ENCODE results near the gene ZNF557.

DNA sequence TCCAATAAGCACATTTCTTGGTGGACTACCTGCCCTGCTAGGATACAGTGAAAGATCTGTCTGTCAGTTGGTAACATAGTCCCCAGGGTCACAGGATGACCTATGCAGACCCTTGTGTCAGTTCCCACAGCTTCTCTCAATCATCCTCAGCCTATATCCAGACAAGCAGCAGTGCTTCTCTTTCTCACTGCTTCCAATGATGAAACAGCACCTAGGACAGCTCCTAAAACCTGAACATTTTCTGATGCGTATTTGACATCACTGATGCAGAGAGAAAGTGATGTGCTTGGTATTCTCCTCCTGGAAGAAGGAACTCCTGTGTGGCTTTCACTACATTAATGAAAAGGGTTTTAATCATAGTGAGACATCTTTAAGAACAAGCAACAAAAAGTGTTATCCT, 43.7 kb downstream of the ZNF557 start:
- TF ChIP-seq, protein P1, sequence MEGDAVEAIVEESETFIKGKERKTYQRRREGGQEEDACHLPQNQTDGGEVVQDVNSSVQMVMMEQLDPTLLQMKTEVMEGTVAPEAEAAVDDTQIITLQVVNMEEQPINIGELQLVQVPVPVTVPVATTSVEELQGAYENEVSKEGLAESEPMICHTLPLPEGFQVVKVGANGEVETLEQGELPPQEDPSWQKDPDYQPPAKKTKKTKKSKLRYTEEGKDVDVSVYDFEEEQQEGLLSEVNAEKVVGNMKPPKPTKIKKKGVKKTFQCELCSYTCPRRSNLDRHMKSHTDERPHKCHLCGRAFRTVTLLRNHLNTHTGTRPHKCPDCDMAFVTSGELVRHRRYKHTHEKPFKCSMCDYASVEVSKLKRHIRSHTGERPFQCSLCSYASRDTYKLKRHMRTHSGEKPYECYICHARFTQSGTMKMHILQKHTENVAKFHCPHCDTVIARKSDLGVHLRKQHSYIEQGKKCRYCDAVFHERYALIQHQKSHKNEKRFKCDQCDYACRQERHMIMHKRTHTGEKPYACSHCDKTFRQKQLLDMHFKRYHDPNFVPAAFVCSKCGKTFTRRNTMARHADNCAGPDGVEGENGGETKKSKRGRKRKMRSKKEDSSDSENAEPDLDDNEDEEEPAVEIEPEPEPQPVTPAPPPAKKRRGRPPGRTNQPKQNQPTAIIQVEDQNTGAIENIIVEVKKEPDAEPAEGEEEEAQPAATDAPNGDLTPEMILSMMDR (conservative IDR thresholded peaks at IDR 0.05): no peak
- no peak for TF ChIP-seq EZH2 (IDR thresholded peaks at IDR 0.05; ENCODE audit: low read depth)

Data from PC-9 (cell line).